Stimulated activated CD4-positive, alpha-beta T cell treated with anti-CD3 and anti-CD28 coated beads, TNF-alpha, amount 100 ng/mL, for 24 hours (primary cell): ENCODE results near the gene CAPZB.

Experiments
- DNase-seq, 3 experiments: peaks; one replicate each; pipeline ENCODE4 v3.0.0-alpha.2; 2020; ENCODE audit warnings: low read depth in 3 of 3

Gene CAPZB

GRCh38 chr1:19429611-19430010, 55.7 kb downstream of the CAPZB start:
- DNase-seq: no peak

GRCh38 chr1:19427087-19427781, 58.1 kb downstream of the CAPZB start:
- DNase-seq: no peak

GRCh38 chr1:19426294-19427086, 58.8 kb downstream of the CAPZB start:
- no peak for DNase-seq

DNA sequence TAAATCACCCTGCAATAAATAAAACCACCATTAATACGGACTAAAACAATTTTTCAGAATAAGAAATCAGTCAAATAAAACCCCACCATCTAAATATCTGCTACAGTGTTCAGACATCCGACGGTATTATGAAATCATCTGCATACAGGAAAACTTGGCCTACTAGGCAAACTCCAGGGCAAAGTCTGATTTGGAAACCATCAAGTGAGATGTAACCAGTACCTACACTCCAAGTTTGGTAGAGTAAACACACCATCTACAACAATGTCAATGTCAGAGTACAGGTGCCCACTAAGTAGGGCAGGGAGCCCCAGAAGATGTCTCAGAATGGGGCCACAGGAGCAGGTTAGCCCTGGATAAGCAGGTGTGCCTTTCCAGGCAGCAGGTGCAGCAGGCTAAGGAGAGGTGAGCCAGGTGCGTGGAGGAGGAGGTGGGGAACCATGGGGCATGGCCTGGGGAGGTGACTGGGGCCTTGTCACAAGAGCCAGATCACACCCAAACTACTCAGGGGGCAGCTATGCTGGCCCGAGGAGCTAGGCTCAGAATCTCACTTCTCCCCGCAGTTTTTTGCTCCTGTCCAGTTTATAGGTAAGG, 59.6 kb downstream of the CAPZB start:
- no peak for DNase-seq

DNA sequence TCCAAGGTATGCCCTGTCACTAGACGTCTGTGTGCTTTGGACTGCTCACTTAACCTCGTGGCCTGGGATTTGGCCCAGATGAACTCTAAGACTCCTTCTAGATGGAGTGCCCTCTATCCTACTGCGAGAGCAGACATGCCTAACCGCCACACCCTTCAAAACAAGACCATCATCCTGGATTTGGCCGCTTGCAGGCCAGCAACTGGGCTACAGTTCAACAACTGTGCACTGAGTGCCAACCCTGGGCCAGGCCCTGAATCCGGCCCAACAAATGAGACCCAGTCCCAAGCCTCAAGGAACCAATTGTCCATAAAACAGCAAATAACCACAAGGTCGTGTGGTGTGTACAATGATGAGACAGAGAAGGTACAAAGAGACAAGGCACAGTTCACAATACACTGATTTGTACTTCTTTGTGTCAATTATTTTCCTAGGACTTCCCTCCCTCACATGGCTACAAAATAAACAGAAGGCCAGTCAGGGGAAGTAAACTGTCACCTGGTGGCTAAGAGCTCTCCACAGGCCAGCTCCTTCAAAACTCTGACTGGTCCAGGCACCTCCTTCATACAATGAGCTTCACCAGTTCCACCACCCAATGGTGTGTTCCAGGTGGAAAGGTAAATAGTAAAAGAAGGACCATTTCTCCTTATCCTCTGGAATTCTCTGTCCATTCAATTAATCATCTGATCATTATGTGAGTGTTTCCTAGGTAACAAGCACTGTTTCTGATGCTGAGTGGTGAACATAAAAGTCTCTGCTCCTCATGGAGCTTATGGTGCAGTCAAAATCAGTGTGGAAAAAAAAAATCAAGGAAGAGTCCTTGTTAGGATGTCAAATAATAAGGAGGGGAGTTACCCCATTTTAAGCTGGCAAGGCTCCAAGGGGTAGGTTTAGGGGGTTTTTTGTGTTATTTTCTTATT, 60.4 kb downstream of the CAPZB start:
- DNase-seq: no peak

- no peak for DNase-seq
Observed at GRCh38 chr1:19423130-19423529, 62.2 kb downstream of the CAPZB start.

DNA sequence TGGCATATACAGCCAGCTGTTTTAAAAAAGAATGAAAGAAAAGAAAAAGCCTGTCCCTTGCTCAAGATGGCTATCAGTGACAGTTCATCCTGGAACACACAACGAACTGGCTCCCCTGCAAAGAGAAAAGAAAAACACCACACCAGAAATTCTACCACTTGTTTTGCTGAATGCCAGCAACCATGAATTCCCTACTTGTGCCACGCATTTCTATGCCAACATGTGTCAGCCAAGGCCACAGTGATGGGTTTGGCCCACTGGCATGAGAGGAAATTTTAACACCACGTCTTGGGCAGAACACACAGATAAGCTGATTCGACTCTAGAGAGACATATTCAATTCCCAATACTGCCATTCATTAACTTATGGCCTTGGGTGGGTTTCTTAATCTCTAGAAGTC, 64.0 kb downstream of the CAPZB start:
- no peak for DNase-seq

DNA sequence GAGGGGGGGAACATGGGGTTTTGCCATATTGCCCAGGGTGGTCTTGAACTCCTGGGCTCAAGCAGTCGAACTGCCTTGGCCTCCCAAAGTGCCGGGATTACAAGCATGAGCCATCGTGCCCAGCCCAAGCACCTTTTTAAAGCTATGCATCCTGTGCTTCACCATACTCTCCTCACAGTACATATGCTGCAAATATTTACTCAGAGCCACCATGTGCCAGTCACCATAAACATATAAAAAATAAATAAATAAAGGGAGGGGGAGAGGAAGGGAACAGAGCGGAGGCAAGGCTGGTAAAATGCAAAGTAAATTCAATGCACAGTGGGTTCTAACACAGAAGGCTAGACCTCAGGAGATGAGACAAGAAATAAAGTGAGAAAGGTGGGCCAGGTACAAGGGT, 64.7 kb downstream of the CAPZB start:
- DNase-seq: no peak

DNA sequence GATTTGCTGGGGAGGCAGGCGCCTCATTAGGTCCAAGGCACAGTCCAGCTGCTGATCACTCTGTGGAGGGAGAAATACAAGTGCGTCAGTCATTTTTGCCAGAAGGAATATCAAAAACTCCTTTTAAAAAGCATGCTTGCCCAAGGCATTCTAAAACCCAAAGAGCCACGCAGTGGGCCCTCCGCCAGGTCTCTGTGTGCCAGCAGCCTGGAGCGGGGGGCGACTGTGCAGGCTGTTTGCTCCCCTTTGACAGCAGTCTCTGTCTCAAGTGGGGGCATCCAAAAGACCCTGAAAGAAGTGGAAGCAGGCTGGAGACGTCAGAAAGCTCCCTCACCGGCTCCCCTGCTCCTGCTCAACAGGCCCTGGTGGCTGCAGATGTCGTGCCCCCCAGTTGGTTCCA, 65.6 kb downstream of the CAPZB start:
- no peak for DNase-seq

GRCh38 chr1:19418503-19418971, 66.8 kb downstream of the CAPZB start:
- DNase-seq: no peak

DNA sequence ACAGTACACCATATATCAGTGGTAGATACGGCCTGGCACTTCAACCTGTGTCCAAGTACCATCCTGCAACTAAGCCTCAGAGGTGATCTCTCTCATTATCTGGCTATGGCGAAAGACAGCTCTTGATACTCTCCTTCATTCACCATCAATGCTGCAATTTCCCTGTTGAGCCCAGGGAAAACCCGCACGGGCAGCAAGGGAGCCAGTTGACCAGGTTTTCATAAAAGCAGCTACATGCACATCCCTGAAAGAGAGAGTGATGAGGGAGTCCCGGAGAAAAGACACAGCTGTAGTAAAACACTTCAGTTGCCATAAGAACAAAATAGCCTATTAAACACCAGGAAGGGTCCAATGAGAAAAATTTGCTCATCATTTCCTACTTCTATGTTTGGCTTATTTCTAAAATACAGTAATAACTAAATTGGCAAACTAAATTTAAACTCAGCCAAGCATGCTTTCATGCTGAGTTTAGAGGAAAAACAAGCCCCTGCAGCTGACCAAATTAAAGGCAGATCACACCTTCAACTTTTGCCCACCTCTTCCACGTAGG, 68.3 kb downstream of the CAPZB start:
- DNase-seq: no peak

DNA sequence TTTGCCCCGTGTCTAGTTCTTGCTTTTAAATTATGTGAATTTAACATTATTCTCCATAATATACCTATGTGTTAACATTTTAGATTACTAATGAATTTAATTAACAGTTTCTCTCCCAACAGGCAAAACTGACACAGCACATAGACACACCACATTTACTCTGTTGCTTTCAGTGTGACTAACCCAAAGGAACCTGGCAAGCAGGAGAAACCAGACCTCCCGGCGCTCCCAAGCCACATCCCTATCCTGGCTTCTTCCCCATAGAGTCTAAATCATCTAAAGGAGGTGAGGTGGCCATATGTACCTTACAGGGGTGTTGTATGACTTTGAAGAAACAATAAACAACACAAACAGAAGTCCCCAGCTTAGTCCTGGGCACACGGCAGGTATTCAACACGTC, 69.2 kb downstream of the CAPZB start:
- DNase-seq: no peak

GRCh38 chr1:19414515-19415121, 70.7 kb downstream of the CAPZB start:
- no peak for DNase-seq

DNA sequence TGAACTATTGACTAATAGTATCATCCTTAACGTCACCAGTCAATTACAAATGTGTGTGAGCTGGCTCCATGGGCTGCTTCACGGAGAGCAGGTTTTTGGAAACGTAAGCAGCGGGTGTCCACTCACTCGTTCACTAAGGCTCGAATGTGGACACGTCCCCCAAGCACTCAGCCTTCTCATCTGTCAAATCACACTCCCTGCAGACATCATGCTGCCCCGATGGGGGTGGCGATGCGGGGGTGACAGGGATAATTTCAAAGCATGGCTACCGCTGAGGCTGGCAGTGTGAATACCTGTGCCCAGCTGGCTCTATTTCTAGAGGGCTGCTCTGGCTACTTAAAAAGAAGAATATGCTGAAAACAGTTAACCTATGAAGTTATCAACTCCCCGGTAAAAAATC, 71.3 kb downstream of the CAPZB start:
- no peak for DNase-seq

GRCh38 chr1:19412654-19413053, 72.7 kb downstream of the CAPZB start:
- DNase-seq: no peak

GRCh38 chr1:19411612-19412011, 73.7 kb downstream of the CAPZB start:
- no peak for DNase-seq

- DNase-seq: no peak
Observed at GRCh38 chr1:19410393-19410792, 74.9 kb downstream of the CAPZB start.

GRCh38 chr1:19409477-19410341, 75.6 kb downstream of the CAPZB start:
- DNase-seq: no peak

DNA sequence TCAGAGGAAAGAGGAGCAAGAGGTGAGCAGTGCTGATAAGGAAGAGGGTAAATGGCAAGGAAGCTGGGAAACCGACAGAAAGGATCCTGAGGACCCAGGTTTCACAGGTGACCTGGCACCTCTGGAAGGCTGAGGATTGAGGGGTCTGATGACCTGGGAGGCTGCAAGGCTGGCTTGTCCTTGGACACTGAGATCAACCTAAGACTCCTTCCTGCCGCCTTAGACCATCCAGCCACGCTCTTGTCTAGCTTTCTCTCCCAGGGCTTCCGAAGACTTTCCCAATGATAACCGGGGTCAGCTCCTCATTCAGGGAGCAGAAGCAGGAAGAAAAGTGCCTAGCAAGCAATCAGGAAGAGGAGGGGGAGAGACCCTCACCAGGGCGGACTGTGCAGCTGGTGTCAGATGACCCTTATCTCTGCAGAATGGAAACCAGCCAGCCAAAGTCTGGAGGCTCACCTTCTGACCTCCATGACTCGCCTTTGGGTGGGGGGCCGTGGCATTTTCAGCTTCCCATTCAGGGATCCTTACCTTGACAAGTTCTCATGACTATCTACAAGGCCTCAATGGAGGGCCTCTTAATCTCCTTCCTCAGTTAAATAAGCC, 77.7 kb downstream of the CAPZB start:
- DNase-seq: no peak

GRCh38 chr1:19406680-19407079, 78.7 kb downstream of the CAPZB start:
- no peak for DNase-seq
